ENCODE measurements around the gene SUCLA2. TPM values are rescaled to one million over a fixed set of nuclear protein-coding genes. Genes with fewer than 3 reads are reported as not detected.

Gene SUCLA2
- 160 TPM for total RNA-seq
- long read RNA-seq, transcript SUCLA2-219 (11 exons, 2,111 nt): major isoform, 484 of 508 reads
- long read RNA-seq, partial matches to known transcripts: 4 of 508 reads
- long read RNA-seq, other reads (novel, unspliced or antisense): 18 of 508 reads

- H3K27me3 ChIP-seq (ENCODE audit: low read depth): no peaks in the 10 kb centered on the region
Measured at GRCh38 chr13:48001114-48001881, at the start of gene SUCLA2. SUCLA2 (minus strand) TSS chr13:48001273; CDS start chr13:48001269, 4 bp downstream.

GRCh38 chr13:48050550-48050949, 49.5 kb upstream of the SUCLA2 start:
- TF ChIP-seq CTCF (IDR thresholded peaks at IDR 0.05; ENCODE audit: borderline replicate concordance): no peak
- no peaks in the 10 kb centered on the region for H3K9me3 ChIP-seq (replicated peaks)
- intact Hi-C loops (cut with micrococcal nuclease): no loop called here
- H3K27ac ChIP-seq (replicated peaks): no peak overlapping the region
- H3K4me1 ChIP-seq: peaks cover 4% of the 10 kb centered on the region
- H3K27me3 ChIP-seq (ENCODE audit: low read depth): no peaks in the 10 kb centered on the region
- no peak for DNase-seq
- peaks cover 74% of the 10 kb centered on the region for H3K36me3 ChIP-seq
- H3K4me3 ChIP-seq: no peak overlapping the region

More at GRCh38 chr13:48001114-48001881, at the start of gene SUCLA2:
- H3K27ac ChIP-seq (replicated peaks): peak within 1 kb of the TSS; percentile 87
- intact Hi-C loops (cut with micrococcal nuclease): no loop called here
- no peak for TF ChIP-seq CTCF (IDR thresholded peaks at IDR 0.05; ENCODE audit: borderline replicate concordance)
- no peaks in the 10 kb centered on the region for H3K9me3 ChIP-seq (replicated peaks)
- H3K4me1 ChIP-seq: peaks cover 55% of the 10 kb centered on the region
- peak within 1 kb of the TSS; percentile 88 for H3K4me3 ChIP-seq
- H3K36me3 ChIP-seq: no peaks in the 10 kb centered on the region
- DNase-seq: peak; percentile 91

GRCh38 chr13:48043789-48044503, 42.9 kb upstream of the SUCLA2 start:
- intact Hi-C loops (cut with micrococcal nuclease): no loop called here
- H3K9me3 ChIP-seq (replicated peaks): no peaks in the 10 kb centered on the region
- H3K27ac ChIP-seq (replicated peaks): no peak overlapping the region
- no peaks in the 10 kb centered on the region for H3K27me3 ChIP-seq (ENCODE audit: low read depth)
- no peak overlapping the region for H3K4me3 ChIP-seq
- H3K4me1 ChIP-seq: no peaks in the 10 kb centered on the region
- TF ChIP-seq CTCF (IDR thresholded peaks at IDR 0.05; ENCODE audit: borderline replicate concordance): no peak
- DNase-seq: no peak
- peaks cover 42% of the 10 kb centered on the region for H3K36me3 ChIP-seq

GRCh38 chr13:48042894-48043293, 41.8 kb upstream of the SUCLA2 start:
- peaks cover 31% of the 10 kb centered on the region for H3K36me3 ChIP-seq
- no peak for DNase-seq
- no peaks in the 10 kb centered on the region for H3K27me3 ChIP-seq (ENCODE audit: low read depth)
- intact Hi-C loops (cut with micrococcal nuclease): no loop called here
- H3K4me1 ChIP-seq: peaks cover 9% of the 10 kb centered on the region
- no peaks in the 10 kb centered on the region for H3K9me3 ChIP-seq (replicated peaks)
- H3K27ac ChIP-seq (replicated peaks): no peak overlapping the region
- H3K4me3 ChIP-seq: no peak overlapping the region
- TF ChIP-seq CTCF (IDR thresholded peaks at IDR 0.05; ENCODE audit: borderline replicate concordance): no peak

- Histone ChIP-seq H3K27ac (replicated peaks) (no peak overlapping the region), H3K27me3 (ENCODE audit: low read depth) (no peaks in the 10 kb centered on the region), H3K9me3 (replicated peaks) (no peaks in the 10 kb centered on the region), H3K36me3 (peaks cover 21% of the 10 kb centered on the region), H3K4me1 (peaks cover 25% of the 10 kb centered on the region), H3K4me3 (no peak overlapping the region)
- intact Hi-C loops (cut with micrococcal nuclease): no loop called here
- DNase-seq: no peak
- no peak for TF ChIP-seq CTCF (IDR thresholded peaks at IDR 0.05; ENCODE audit: borderline replicate concordance)
Measured at GRCh38 chr13:48040896-48041295, 39.8 kb upstream of the SUCLA2 start.

All from left ventricle myocardium inferior (tissue), 1 donor.